H1 (cell line): ENCODE measurements around the gene ZNF672. TPM values are rescaled to one million over a fixed set of nuclear protein-coding genes. Genes with fewer than 3 reads are reported as not detected.
A peak's percentile ranks its signal among the peaks of the same experiment; 100 is the strongest.

ENCODE experiments used
- CTCF ChIA-PET: fragments of 300-600 bp; sonication (Branson Sonifier 250); formaldehyde crosslinking; loops from one replicate; lab custom pipeline; 2021; ENCODE audit not compliant: partially characterized antibody; lab: Charles Lee
- POLR2A ChIA-PET: fragments of 300-600 bp; sonication (Branson Sonifier 250); formaldehyde crosslinking; loops from one replicate; lab custom pipeline; 2021; ENCODE audit warnings: inconsistent platforms; ENCODE audit not compliant: partially characterized antibody; lab: Charles Lee
- DNase-seq, 2 experiments: peaks; one replicate each; pipeline versions ENCODE4 v3.0.0 to v3.0.0-alpha.2; 2010 to 2022; ENCODE audit warnings: low spot score in 2 of 2, low read depth in 1 of 2, mixed read lengths in 1 of 2
- FAIRE-seq: peaks from 2 replicates; lab custom pipeline; 2011; peaks lifted over from hg19 to GRCh38; lab: Jason Lieb, UNC
- H2AFZ ChIP-seq: 2 replicates; pipeline ENCODE4 v1.8.1; 2012; ENCODE audit warnings: low read length, inconsistent platforms
- H2AK5ac ChIP-seq: 2 replicates; pipeline ENCODE4 v1.6.1; 2013; ENCODE audit warnings: low read depth, low read length
- H2BK120ac ChIP-seq: replicated peaks from 2 replicates; pipeline ENCODE3; 2013; ENCODE audit warnings: low read depth, low read length, inconsistent platforms
- H2BK12ac ChIP-seq: 2 replicates; pipeline ENCODE4 v1.6.1; 2013; ENCODE audit warnings: low read depth, low read length
- H2BK15ac ChIP-seq: 2 replicates; pipeline ENCODE4 v1.6.1; 2013; ENCODE audit warnings: low read length
- H2BK20ac ChIP-seq: 2 replicates; pipeline ENCODE4 v1.6.1; 2013; ENCODE audit warnings: low read length
- H2BK5ac ChIP-seq: 2 replicates; pipeline ENCODE4 v1.6.1; 2013; ENCODE audit warnings: low read depth, low read length
- H3K14ac ChIP-seq: 2 replicates; pipeline ENCODE4 v1.6.1; 2013; ENCODE audit warnings: inconsistent platforms; ENCODE audit not compliant: insufficient read length
- H3K18ac ChIP-seq: 2 replicates; pipeline ENCODE4 v1.6.1; 2013; ENCODE audit warnings: low read length; ENCODE audit errors: extremely low read depth
- H3K23ac ChIP-seq: 2 replicates; pipeline ENCODE4 v1.6.1; 2013; ENCODE audit warnings: inconsistent platforms; ENCODE audit not compliant: insufficient read length
- H3K23me2 ChIP-seq: 2 replicates; pipeline ENCODE4 v1.6.1; 2013; ENCODE audit warnings: low read depth, low read length
- H3K27ac ChIP-seq: 2 replicates; pipeline ENCODE4 v1.6.1; 2011; ENCODE audit warnings: low read depth, low read length, inconsistent platforms
- H3K27me3 ChIP-seq, 4 experiments: replicated peaks in 1 of 4; 1 replicate in 1 of 4; 2 replicates in 3 of 4; pipeline versions ENCODE4 v1.6.1 to v1.8.1; 2011 to 2013; ENCODE audit warnings: low read length in 3 of 4, mild to moderate bottlenecking in 3 of 4, inconsistent platforms in 2 of 4, mixed read lengths in 2 of 4, moderate library complexity in 1 of 4; ENCODE audit not compliant: control insufficient read depth in 3 of 4, insufficient read depth in 3 of 4; ENCODE audit errors: extremely low read depth in 1 of 4
- H3K36me3 ChIP-seq, 4 experiments: 2 replicates each; pipeline versions ENCODE4 v1.6.1 to v1.8.1; 2011 to 2013; ENCODE audit warnings: mild to moderate bottlenecking in 4 of 4, low read length in 3 of 4, moderate library complexity in 2 of 4, control low read depth in 1 of 4, inconsistent platforms in 1 of 4; ENCODE audit not compliant: insufficient read depth in 4 of 4, control insufficient read depth in 2 of 4
- H3K4ac ChIP-seq: replicated peaks from 2 replicates; pipeline ENCODE3; 2013; ENCODE audit warnings: low read length, low read depth, mixed read lengths, inconsistent platforms; ENCODE audit not compliant: insufficient read length
- H3K4me1 ChIP-seq, 4 experiments: replicated peaks in 1 of 4; 1 replicate in 1 of 4; 2 replicates in 3 of 4; pipeline versions ENCODE4 v1.6.1 to v1.8.1; 2011 to 2013; ENCODE audit warnings: low read length in 3 of 4, inconsistent platforms in 2 of 4, mixed read lengths in 1 of 4; ENCODE audit not compliant: insufficient read depth in 4 of 4, control insufficient read depth in 3 of 4
- H3K4me2 ChIP-seq, 2 experiments: 2 replicates each; pipeline versions ENCODE4 v1.6.1 to v1.8.1; 2011 to 2013; ENCODE audit warnings: low read depth in 2 of 2, low read length in 2 of 2, control low read depth in 1 of 2, inconsistent platforms in 1 of 2, mild to moderate bottlenecking in 1 of 2; ENCODE audit not compliant: insufficient read depth in 1 of 2
- H3K4me3 ChIP-seq, 4 experiments: fragments of 200-600, 300-600 bp in 1 of 4; sonication (generic), shearing (Covaris generic), sonication (Bioruptor Twin) in 1 of 4; 2 replicates each; pipeline versions ENCODE4 v1.5.1 to v1.8.1; 2011 to 2016; ENCODE audit warnings: low read length in 4 of 4, low read depth in 3 of 4, control low read depth in 2 of 4, inconsistent platforms in 2 of 4, mild to moderate bottlenecking in 2 of 4, mixed read lengths in 1 of 4, moderate library complexity in 1 of 4; ENCODE audit not compliant: insufficient read depth in 2 of 4; ENCODE audit errors: extremely low read depth in 1 of 4
- H3K56ac ChIP-seq: replicated peaks from 2 replicates; pipeline ENCODE3; 2013; ENCODE audit warnings: low read depth, mild to moderate bottlenecking, mixed read lengths, low read length, inconsistent platforms; ENCODE audit not compliant: insufficient read length
- H3K79me1 ChIP-seq: 2 replicates; pipeline ENCODE4 v1.6.1; 2013; ENCODE audit warnings: low read depth, low read length, control low read depth
- H3K79me2 ChIP-seq, 2 experiments: 2 replicates each; pipeline versions ENCODE4 v1.6.1 to v1.8.1; 2012 to 2013; ENCODE audit warnings: low read length in 2 of 2, mild to moderate bottlenecking in 2 of 2, inconsistent platforms in 1 of 2; ENCODE audit not compliant: insufficient read depth in 2 of 2, control insufficient read depth in 1 of 2
- H3K9ac ChIP-seq, 4 experiments: replicated peaks in 1 of 4; 1 replicate in 1 of 4; 2 replicates in 3 of 4; pipeline versions ENCODE4 v1.6.1 to v1.8.1; 2011 to 2013; ENCODE audit warnings: low read depth in 3 of 4, low read length in 3 of 4, control low read depth in 2 of 4, mild to moderate bottlenecking in 2 of 4, moderate library complexity in 2 of 4, inconsistent platforms in 1 of 4; ENCODE audit errors: extremely low read depth in 1 of 4
- H3K9me3 ChIP-seq, 2 experiments: 2 replicates each; pipeline versions ENCODE4 v1.6.1 to v1.8.1; 2012 to 2013; ENCODE audit warnings: mild to moderate bottlenecking in 2 of 2, moderate library complexity in 2 of 2, control low read depth in 1 of 2, inconsistent platforms in 1 of 2, low read depth in 1 of 2, low read length in 1 of 2, mixed read lengths in 1 of 2; ENCODE audit not compliant: insufficient read depth in 2 of 2
- H4K20me1 ChIP-seq, 2 experiments: replicated peaks in 1 of 2; 2 replicates each; pipeline versions ENCODE3 to v1.8.1; 2011 to 2013; ENCODE audit warnings: inconsistent platforms in 2 of 2, low read length in 2 of 2, mild to moderate bottlenecking in 1 of 2; ENCODE audit not compliant: insufficient read depth in 2 of 2, control insufficient read depth in 1 of 2
- H4K5ac ChIP-seq: 2 replicates; pipeline ENCODE4 v1.6.1; 2013; ENCODE audit warnings: low read length, low read depth, mixed read lengths, inconsistent platforms; ENCODE audit not compliant: insufficient read length
- H4K8ac ChIP-seq: 2 replicates; pipeline ENCODE4 v1.8.0; 2013; ENCODE audit warnings: mild to moderate bottlenecking, moderate library complexity, low read length, inconsistent platforms; ENCODE audit not compliant: insufficient read depth; ENCODE audit errors: extremely low read depth
- H4K91ac ChIP-seq: replicated peaks from 2 replicates; pipeline ENCODE3; 2013; ENCODE audit warnings: low read length, mixed read lengths, inconsistent platforms; ENCODE audit not compliant: insufficient read length
- CTCF ChIP-seq, 3 experiments: IDR thresholded peaks; 1 replicate in 2 of 3; 2 replicates in 1 of 3; pipeline versions ENCODE4 v1.5.1 to v1.6.1; 2011; ENCODE audit warnings: low read length in 3 of 3, mild to moderate bottlenecking in 3 of 3, inconsistent platforms in 2 of 3, low read depth in 1 of 3, moderate library complexity in 1 of 3; ENCODE audit not compliant: insufficient read depth in 1 of 3; ENCODE audit errors: control extremely low read depth in 1 of 3
- GABPA ChIP-seq: IDR thresholded peaks from 2 replicates; pipeline ENCODE4 v1.6.1; 2011; ENCODE audit warnings: mild to moderate bottlenecking, low read length, moderate library complexity, borderline replicate concordance; ENCODE audit not compliant: insufficient read depth
- SIRT6 ChIP-seq: IDR thresholded peaks from one replicate; pipeline ENCODE4 v1.7.1; 2012; ENCODE audit warnings: low read length, inconsistent platforms
- ZNF274 ChIP-seq: IDR thresholded peaks from 2 replicates; pipeline ENCODE4 v1.7.0; 2012; ENCODE audit warnings: low read length, borderline replicate concordance; ENCODE audit errors: extremely low read depth
- WGBS, 2 experiments: shearing (Covaris generic) in 1 of 2; methylation state at CpG; one replicate each; pipeline versions ENCODE4 v1.1.6 to v1.1.7; 2013 to 2015; ENCODE audit warnings: low lambda C conversion rate in 2 of 2, mixed read lengths in 2 of 2, inconsistent platforms in 1 of 2, low coverage in 1 of 2, missing lambda C conversion rate in 1 of 2; ENCODE audit not compliant: insufficient replicate concordance in 2 of 2, insufficient coverage in 1 of 2, insufficient read length in 1 of 2; ENCODE audit errors: extremely low coverage in 1 of 2, missing lambda C conversion rate in 1 of 2; 5-methylcytosine and 5-hydroxymethylcytosine counted together
- polyA plus RNA-seq, 7 experiments: library from polyadenylated mRNA; depleted of rRNA in 3 of 7; stranded (reverse) in 5 of 7; unstranded in 2 of 7; fragments of >200 nt in 5 of 7; fragments of 200-250 nt in 2 of 7; gene quantifications; 1 replicate in 5 of 7; 2 replicates in 1 of 7; 4 replicates in 1 of 7; pipeline versions ENCODE4 v1.2.1 to v1.2.3, GENCODE V29; 2011 to 2013; ENCODE audit warnings: missing spikeins in 2 of 7, mixed read lengths in 2 of 7
- total RNA-seq: library from RNA; stranded (reverse); fragmentation: NEBNext Ultra II Directional; extraction: Animal tissue kit (Norgen Biotek cat#: 25700); gene quantifications from 2 replicates; pipeline ENCODE4 v1.2.1, GENCODE V29; 2021

ZNF672 gene
- total and polyA plus RNA-seq, 2 of the 8 experiments (the other 6 are each of a cell fraction or from before 2014, with no cell fraction given) = 30.7 to 40.4 TPM

DNA sequence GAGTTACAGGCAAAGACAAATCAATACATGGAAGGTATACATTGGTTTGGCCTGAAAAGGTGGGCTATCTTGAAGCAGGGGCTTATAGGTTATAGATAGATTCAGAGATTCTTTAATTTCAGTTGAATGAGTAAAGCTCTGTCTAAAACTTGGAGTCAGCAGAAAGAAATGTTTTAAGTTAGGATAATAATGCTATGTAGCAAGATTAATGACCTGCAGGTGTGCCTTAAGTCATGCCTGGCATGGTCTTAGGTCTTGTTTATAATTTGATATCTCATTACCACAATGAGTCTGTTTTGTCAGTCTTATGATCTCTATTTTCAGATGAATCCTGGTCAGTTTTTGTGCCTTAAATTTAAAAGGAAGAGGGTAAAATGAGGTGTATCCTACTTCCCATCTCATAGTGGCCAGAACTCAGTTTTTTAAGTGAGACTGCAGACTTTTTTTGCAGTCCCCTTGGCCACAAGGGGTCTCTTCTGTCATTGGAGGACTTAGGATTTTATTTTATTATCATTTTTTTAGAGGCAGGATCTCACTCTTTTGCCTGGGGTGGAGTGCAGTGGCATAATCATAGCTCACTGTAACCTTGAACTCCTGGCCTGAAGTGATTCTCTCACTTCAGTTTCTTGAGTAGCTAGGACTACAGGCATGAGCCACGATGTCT lies 46.7 kb downstream of the ZNF672 start:
- Histone ChIP-seq H3K9me3 (no peaks in the 10 kb centered on the region), H2BK5ac (no peak overlapping the region), H3K27ac (no peak overlapping the region), H3K4ac (no peak overlapping the region), H4K20me1 (no peaks in the 10 kb centered on the region)
- TF ChIP-seq CTCF (IDR thresholded peaks at IDR 0.05; ENCODE audit: control extremely low read depth in 1 of 3, insufficient read depth in 1 of 3, low read depth in 1 of 3, low read length in 3 of 3) (peak in 2 of 3 experiments; percentile 13 to 22; a peak in 2 of 4 replicates), GABPA (no peak), SIRT6 (no peak), ZNF274 (no peak)
- TF ChIP-seq, all 59 proteins: peak for 1
- no peak overlapping the region for H3K18ac ChIP-seq
- H3K14ac ChIP-seq = no peak overlapping the region
- no peaks in the 10 kb centered on the region for H3K23me2 ChIP-seq
- no peaks in the 10 kb centered on the region for H3K79me2 ChIP-seq
- FAIRE-seq = no peak
- no peak overlapping the region for H3K9ac ChIP-seq
- H2BK15ac ChIP-seq = no peak overlapping the region
- H4K5ac ChIP-seq = no peak overlapping the region
- ChIA-PET CTCF (interaction anchor here (0.9 to 4.3 kb wide), 8 partner anchors 11 to 43 kb away, joined by 3 to 29 read pairs (median 4); partner anchors contain the start of gene PGBD2), POLR2A (interaction anchor here (0.6 to 1.3 kb wide), 2 partner anchors 11 to 21 kb away, joined by 3 to 6 read pairs; partner anchors contain the start of gene PGBD2)
- no peaks in the 10 kb centered on the region for H3K79me1 ChIP-seq
- H2BK20ac ChIP-seq = no peak overlapping the region
- 63% methylated on average over 1 of the region's 1 CpG; no CpG with 5 or more reads in 1 of the 2 experiments for WGBS, 2 experiments
- no peaks in the 10 kb centered on the region for H3K27me3 ChIP-seq
- H2BK12ac ChIP-seq = no peak overlapping the region
- peaks cover 0 to 2% (median 0%) of the 10 kb centered on the region in 4 experiments; a peak in 1 of 7 replicates for H3K4me1 ChIP-seq
- no peak overlapping the region for H3K23ac ChIP-seq
- no peak overlapping the region for H4K91ac ChIP-seq
- no peak overlapping the region for H2AFZ ChIP-seq
- H2AK5ac ChIP-seq = no peak overlapping the region
- H3K4me3 ChIP-seq = no peak overlapping the region
- no peaks in the 10 kb centered on the region for H3K36me3 ChIP-seq
- H2BK120ac ChIP-seq = no peak overlapping the region
- H4K8ac ChIP-seq = no peak overlapping the region
- no peak overlapping the region for H3K4me2 ChIP-seq
- H3K56ac ChIP-seq = no peak overlapping the region
- no peak for DNase-seq
